Measurements from ENCODE around the gene HRH3. TPM values are rescaled to one million over a fixed set of nuclear protein-coding genes. Genes with fewer than 3 reads are reported as not detected.

Gene HRH3
- total RNA-seq, 1 donor from 2014 or later, result not detected

DNA sequence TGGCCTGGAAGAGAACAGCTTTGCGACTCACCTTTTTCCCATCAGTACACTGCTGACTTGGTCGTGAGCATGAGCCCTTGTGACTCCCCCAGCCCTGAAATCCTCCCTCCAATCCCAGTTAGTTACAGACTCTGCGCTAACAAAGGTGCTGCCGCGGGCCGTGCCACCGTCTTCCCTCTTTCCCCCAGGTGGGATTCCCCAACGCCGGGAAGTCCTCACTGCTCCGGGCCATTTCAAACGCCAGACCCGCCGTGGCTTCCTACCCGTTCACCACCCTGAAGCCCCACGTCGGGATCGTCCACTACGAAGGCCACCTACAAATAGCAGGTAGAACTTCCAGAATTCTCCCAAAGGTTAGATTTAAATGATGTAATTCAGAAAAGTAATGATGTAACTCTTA is 21.1 kb downstream of the HRH3 start:
- H3K4me3 ChIP-seq (ENCODE audit: low read depth, low read length), result no peak overlapping the region
- TF ChIP-seq, protein P1, sequence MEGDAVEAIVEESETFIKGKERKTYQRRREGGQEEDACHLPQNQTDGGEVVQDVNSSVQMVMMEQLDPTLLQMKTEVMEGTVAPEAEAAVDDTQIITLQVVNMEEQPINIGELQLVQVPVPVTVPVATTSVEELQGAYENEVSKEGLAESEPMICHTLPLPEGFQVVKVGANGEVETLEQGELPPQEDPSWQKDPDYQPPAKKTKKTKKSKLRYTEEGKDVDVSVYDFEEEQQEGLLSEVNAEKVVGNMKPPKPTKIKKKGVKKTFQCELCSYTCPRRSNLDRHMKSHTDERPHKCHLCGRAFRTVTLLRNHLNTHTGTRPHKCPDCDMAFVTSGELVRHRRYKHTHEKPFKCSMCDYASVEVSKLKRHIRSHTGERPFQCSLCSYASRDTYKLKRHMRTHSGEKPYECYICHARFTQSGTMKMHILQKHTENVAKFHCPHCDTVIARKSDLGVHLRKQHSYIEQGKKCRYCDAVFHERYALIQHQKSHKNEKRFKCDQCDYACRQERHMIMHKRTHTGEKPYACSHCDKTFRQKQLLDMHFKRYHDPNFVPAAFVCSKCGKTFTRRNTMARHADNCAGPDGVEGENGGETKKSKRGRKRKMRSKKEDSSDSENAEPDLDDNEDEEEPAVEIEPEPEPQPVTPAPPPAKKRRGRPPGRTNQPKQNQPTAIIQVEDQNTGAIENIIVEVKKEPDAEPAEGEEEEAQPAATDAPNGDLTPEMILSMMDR (conservative IDR thresholded peaks at IDR 0.05; ENCODE audit: low read depth, low read length), result no peak
- DNase-seq (ENCODE audit: low read depth), result no peak

DNA sequence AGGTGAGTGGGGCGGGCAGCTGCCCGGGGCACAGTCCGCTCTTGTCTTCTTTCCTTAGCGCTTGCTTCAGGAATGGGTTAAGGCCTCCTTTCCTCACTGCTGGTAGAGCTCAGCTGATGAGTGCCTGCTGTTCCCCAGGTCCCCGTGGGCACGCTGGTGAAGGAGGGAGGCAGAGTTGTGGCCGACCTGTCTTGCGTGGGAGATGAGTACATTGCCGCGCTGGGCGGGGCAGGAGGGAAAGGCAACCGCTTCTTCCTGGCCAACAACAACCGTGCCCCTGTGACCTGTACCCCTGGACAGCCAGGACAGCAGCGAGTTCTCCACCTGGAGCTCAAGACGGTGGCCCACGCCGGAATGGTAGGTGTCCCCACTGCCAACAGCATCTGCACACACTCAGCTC is 21.6 kb downstream of the HRH3 start:
- TF ChIP-seq, protein P1 (conservative IDR thresholded peaks at IDR 0.05; ENCODE audit: low read depth, low read length), result no peak
- H3K4me3 ChIP-seq (ENCODE audit: low read depth, low read length), result no peak overlapping the region
- no peak for DNase-seq (ENCODE audit: low read depth)

DNA sequence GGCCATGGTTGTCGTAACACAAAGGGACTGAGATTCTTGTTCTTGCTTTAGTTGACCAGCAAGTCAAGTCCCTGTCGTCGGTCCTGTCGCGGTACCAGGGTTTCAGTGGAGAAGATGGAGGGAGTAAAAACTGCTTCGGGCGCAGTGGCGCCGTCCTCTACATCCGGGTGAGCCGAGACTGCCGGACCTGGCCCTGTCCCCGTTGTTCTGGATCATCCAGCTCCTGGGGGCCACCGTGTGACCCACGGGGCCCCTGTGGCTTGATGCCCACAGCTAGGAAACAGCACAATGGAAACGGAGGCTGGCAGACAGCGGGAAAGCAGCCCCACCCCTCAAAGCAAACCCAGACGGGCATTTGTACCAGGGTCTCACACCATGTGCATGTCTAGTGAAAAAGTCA is 22.3 kb downstream of the HRH3 start:
- no peak for DNase-seq (ENCODE audit: low read depth)
- TF ChIP-seq, protein P1 (conservative IDR thresholded peaks at IDR 0.05; ENCODE audit: low read depth, low read length), result no peak
- H3K4me3 ChIP-seq (ENCODE audit: low read depth, low read length), result no peak overlapping the region

DNA sequence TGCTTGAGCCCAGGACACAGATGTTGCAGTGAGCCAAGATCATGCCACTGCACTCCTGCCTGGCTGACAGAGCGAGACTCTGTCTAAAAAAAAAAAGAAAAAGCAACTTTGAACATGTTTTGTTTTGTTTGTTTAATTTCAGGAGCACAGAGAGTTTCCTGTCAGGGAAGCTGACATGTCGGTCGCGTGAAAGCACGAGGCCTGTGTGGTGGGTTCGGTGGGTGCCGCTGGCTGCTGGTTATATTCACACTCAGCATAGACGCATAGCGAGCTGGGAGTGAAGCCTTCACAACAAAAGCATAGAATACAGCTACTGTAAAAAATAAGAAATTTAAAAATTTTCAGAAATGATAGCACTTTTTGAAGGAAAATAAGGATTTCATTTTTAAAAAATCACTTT is 22.8 kb downstream of the HRH3 start:
- DNase-seq (ENCODE audit: low read depth), result no peak
- H3K4me3 ChIP-seq (ENCODE audit: low read depth, low read length), result no peak overlapping the region
- TF ChIP-seq, protein P1 (conservative IDR thresholded peaks at IDR 0.05; ENCODE audit: low read depth, low read length), result no peak

DNA sequence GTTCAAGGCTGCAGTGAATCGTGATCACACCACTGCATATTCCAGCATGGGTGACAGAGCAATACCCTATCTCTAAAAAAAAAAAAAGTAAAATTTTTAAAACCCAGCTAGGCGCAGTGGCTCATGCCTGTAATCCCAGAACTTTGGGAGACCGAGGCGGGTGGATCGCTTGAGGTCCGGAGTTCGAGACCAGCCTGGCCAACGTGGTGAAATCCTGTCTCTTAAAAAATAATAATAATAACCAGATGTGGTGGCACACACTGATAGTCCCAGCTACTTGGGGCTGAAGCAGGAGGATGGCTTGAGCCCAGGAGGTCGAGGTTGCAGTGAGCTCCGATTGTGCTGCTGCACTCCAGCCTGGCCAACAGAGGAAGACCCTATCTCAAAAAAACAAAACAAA is 23.8 kb downstream of the HRH3 start:
- H3K4me3 ChIP-seq (ENCODE audit: low read depth, low read length), result no peak overlapping the region
- no peak for DNase-seq (ENCODE audit: low read depth)
- TF ChIP-seq, protein P1 (conservative IDR thresholded peaks at IDR 0.05; ENCODE audit: low read depth, low read length), result no peak

DNA sequence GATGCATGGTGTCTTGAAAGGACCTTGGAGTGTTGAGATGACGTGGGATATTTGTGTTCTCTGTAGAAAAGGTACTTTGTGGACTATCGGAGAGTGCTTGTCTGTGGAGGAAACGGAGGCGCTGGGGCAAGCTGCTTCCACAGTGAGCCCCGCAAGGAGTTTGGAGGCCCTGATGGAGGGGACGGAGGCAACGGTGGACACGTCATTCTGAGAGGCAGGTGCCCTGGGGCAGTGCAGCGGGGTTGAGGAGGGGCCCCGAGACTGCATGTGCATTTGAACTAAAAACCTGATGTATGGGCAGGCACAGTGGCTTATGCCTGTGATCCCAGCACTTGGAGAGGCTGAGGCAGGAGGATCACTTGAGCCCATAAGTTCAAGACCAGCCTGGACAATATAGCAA is 24.3 kb downstream of the HRH3 start:
- DNase-seq (ENCODE audit: low read depth), result no peak
- TF ChIP-seq, protein P1 (conservative IDR thresholded peaks at IDR 0.05; ENCODE audit: low read depth, low read length), result no peak
- H3K4me3 ChIP-seq (ENCODE audit: low read depth, low read length), result no peak overlapping the region

DNA sequence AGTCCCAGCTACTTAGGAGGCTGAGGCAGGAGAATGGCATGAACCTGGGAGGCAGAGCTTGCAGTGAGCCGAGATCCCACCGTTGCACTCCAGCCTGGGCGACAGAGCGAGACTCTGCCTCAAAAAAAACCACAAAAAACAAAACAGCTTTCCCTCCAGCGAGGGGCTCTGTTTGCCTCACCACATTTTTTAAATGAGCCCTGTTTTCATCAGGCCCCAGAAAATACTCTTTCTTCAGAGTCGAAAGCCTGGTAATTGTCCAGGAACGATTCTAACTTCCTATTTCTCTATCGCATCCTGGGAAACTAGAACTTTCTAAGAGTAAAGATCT is 25.0 kb downstream of the HRH3 start:
- DNase-seq (ENCODE audit: low read depth), result no peak
- H3K4me3 ChIP-seq (ENCODE audit: low read depth, low read length), result no peak overlapping the region
- TF ChIP-seq, protein P1 (conservative IDR thresholded peaks at IDR 0.05; ENCODE audit: low read depth, low read length), result no peak

Measured in epithelial cell of proximal tubule (primary cell).